Chondrocyte (in vitro differentiated cells): ENCODE data around the gene HYAL3. TPM values are rescaled to one million over a fixed set of nuclear protein-coding genes. Genes with fewer than 3 reads are reported as not detected.

Experiments
- DNase-seq: peaks from one replicate; pipeline ENCODE4 v3.0.0; 2021; ENCODE audit warnings: mixed read lengths, low spot score
- H3K27ac Mint-ChIP-seq: one replicate; pipeline ENCODE4 v1.8.0; 2021; ENCODE audit warnings: mild to moderate bottlenecking, moderate library complexity, mixed read lengths; ENCODE audit not compliant: unreplicated experiment
- H3K27me3 Mint-ChIP-seq: 2 replicates; pipeline ENCODE4 v1.8.0; 2021; ENCODE audit warnings: low read depth, mixed read lengths
- H3K36me3 Mint-ChIP-seq: 2 replicates; pipeline ENCODE4 v1.8.0; 2021; ENCODE audit warnings: low read depth, mixed read lengths
- H3K4me1 Mint-ChIP-seq: 2 replicates; pipeline ENCODE4 v1.8.0; 2021; ENCODE audit warnings: low read depth, mild to moderate bottlenecking, mixed read lengths
- H3K4me3 Mint-ChIP-seq: one replicate; pipeline ENCODE4 v1.8.0; 2021; ENCODE audit warnings: mild to moderate bottlenecking, moderate library complexity, mixed read lengths; ENCODE audit not compliant: unreplicated experiment
- H3K9me3 Mint-ChIP-seq: 2 replicates; pipeline ENCODE4 v1.8.0; 2021; ENCODE audit warnings: low read depth, mixed read lengths
- CTCF ChIP-seq: fragments of 200-600 bp; sonication (generic); IDR thresholded peaks from 2 replicates; pipeline ENCODE4 v1.5.0; 2021; ENCODE audit warnings: antibody characterized with exemption, mild to moderate bottlenecking, moderate library complexity
- long read RNA-seq: library from polyadenylated mRNA; stranded (forward); transcript quantifications from one replicate; pipeline ENCODE4 v2.0.0, GENCODE V29; 2021
- total RNA-seq: library from RNA; stranded (reverse); gene quantifications from 3 replicates; pipeline ENCODE4 v1.2.1, GENCODE V29; 2021

The HYAL3 gene
- total RNA-seq: 5.3 to 6.9 TPM (median 5.4 TPM) in 3 replicates
- long read RNA-seq, partial matches to known transcripts: 0 of 7 reads
- long read RNA-seq, other reads (novel, unspliced or antisense): 1 of 7 reads

- peak within 1 kb of the TSS; percentile 97 for H3K27ac Mint-ChIP-seq
- no peaks in the 10 kb centered on the region for H3K27me3 Mint-ChIP-seq
- H3K4me3 Mint-ChIP-seq: peak within 1 kb of the TSS; percentile 98
- DNase-seq: peak; percentile 99
- TF ChIP-seq CTCF: peak; percentile 65
- H3K9me3 Mint-ChIP-seq: no peaks in the 10 kb centered on the region
- peaks cover 24% of the 10 kb centered on the region for H3K4me1 Mint-ChIP-seq
- no peaks in the 10 kb centered on the region for H3K36me3 Mint-ChIP-seq
These were observed at the start of gene HYAL3, which contains the start of gene NAA80 for GRCh38 chr3:50298836-50299637. Gene HYAL3, minus strand, starts transcription at chr3:50299405. Its CDS starts 3,803 bp downstream, at chr3:50295602. Gene NAA80, minus strand, starts transcription at chr3:50299405. Its CDS starts 1,942 bp downstream, at chr3:50297463.

- H3K4me1 Mint-ChIP-seq: peaks cover 36% of the 10 kb centered on the region
- peaks cover 1% of the 10 kb centered on the region for H3K36me3 Mint-ChIP-seq
- no peak overlapping the region for H3K4me3 Mint-ChIP-seq
- peak; percentile 86 for TF ChIP-seq CTCF
- H3K9me3 Mint-ChIP-seq: no peaks in the 10 kb centered on the region
- H3K27ac Mint-ChIP-seq: peak overlapping the region; percentile 22
- no peaks in the 10 kb centered on the region for H3K27me3 Mint-ChIP-seq
- no peak for DNase-seq
These were observed 48.1 kb upstream of the HYAL3 start for GRCh38 chr3:50347187-50347813.

- Mint-ChIP-seq H3K9me3 (no peaks in the 10 kb centered on the region), H3K27me3 (no peaks in the 10 kb centered on the region), H3K4me1 (peaks cover 25% of the 10 kb centered on the region), H3K4me3 (peak within 1 kb of the TSS; percentile 67), H3K36me3 (peaks cover 1% of the 10 kb centered on the region), H3K27ac (peak within 1 kb of the TSS; percentile 22)
- DNase-seq: no peak
- TF ChIP-seq CTCF: no peak
These were observed 46.5 kb upstream of the HYAL3 start, which contains the start of gene ZMYND10 for GRCh38 chr3:50345586-50346234. Gene ZMYND10, minus strand, starts transcription at chr3:50345732. Its CDS starts 153 bp downstream, at chr3:50345579.

- peak overlapping the region; percentile 67 for H3K4me3 Mint-ChIP-seq
- no peak for TF ChIP-seq CTCF
- H3K9me3 Mint-ChIP-seq: no peaks in the 10 kb centered on the region
- DNase-seq: no peak
- H3K36me3 Mint-ChIP-seq: peaks cover 1% of the 10 kb centered on the region
- H3K4me1 Mint-ChIP-seq: peaks cover 20% of the 10 kb centered on the region
- no peaks in the 10 kb centered on the region for H3K27me3 Mint-ChIP-seq
- no peak overlapping the region for H3K27ac Mint-ChIP-seq
These were observed 45.8 kb upstream of the HYAL3 start for GRCh38 chr3:50345008-50345407.
